SU-DHL-6 (cell line): ENCODE measurements around the gene SKOR1.

Experiments used
- H2AFZ ChIP-seq: fragments of 200-600 bp; sonication (generic); 2 replicates; pipeline ENCODE4 v1.6.1; 2014; ENCODE audit warnings: low read depth, mild to moderate bottlenecking, moderate library complexity, mixed read lengths, antibody characterized with exemption, low read length; ENCODE audit not compliant: severe bottlenecking
- H3F3A ChIP-seq: fragments of 200-600 bp; shearing (Covaris generic); 2 replicates; pipeline ENCODE4 v1.6.0; 2016; ENCODE audit warnings: antibody characterized with exemption, mild to moderate bottlenecking; ENCODE audit not compliant: insufficient read depth
- H3K27ac ChIP-seq: fragments of 200-600 bp; sonication (generic); 2 replicates; pipeline ENCODE4 v1.5.1; 2016; ENCODE audit warnings: low read depth, mild to moderate bottlenecking, low read length, moderate library complexity, mixed read lengths
- H3K27me3 ChIP-seq: fragments of 200-600 bp; sonication (generic), shearing (Covaris generic); 2 replicates; pipeline ENCODE4 v1.6.0; 2014; ENCODE audit warnings: mild to moderate bottlenecking, low read length
- H3K36me3 ChIP-seq: fragments of 200-600 bp; sonication (generic); 2 replicates; pipeline ENCODE4 v1.6.1; 2014; ENCODE audit warnings: mild to moderate bottlenecking, low read length, mixed read lengths
- H3K4me2 ChIP-seq: fragments of 300-600, 200-600 bp; shearing (Covaris generic), sonication (generic); 2 replicates; pipeline ENCODE4 v1.6.0; 2014; ENCODE audit warnings: low read length, low read depth, mild to moderate bottlenecking; ENCODE audit not compliant: poor library complexity, severe bottlenecking
- H3K4me3 ChIP-seq: fragments of 200-600 bp; sonication (generic); 2 replicates; pipeline ENCODE4 v1.5.1; 2014; ENCODE audit warnings: antibody characterized with exemption, low read length, mild to moderate bottlenecking, mixed read lengths; ENCODE audit not compliant: insufficient read depth, poor library complexity, severe bottlenecking
- H3K79me2 ChIP-seq: fragments of 200-600 bp; sonication (generic); 2 replicates; pipeline ENCODE4 v1.6.1; 2014; ENCODE audit warnings: mild to moderate bottlenecking, low read length, moderate library complexity; ENCODE audit not compliant: insufficient read depth
- H3K9ac ChIP-seq: fragments of 200-600 bp; sonication (generic); 2 replicates; pipeline ENCODE4 v1.7.0; 2014; ENCODE audit warnings: mild to moderate bottlenecking, low read length
- H3K9me2 ChIP-seq: fragments of 200-600 bp; sonication (generic); replicated peaks from 2 replicates; pipeline ENCODE4 v1.6.1; 2014; ENCODE audit warnings: low read length; ENCODE audit not compliant: insufficient read depth
- H3K9me3 ChIP-seq: fragments of 200-600 bp; sonication (generic); 2 replicates; pipeline ENCODE4 v1.6.1; 2014; ENCODE audit warnings: low read length, mixed read lengths; ENCODE audit not compliant: insufficient read depth
- H4K20me1 ChIP-seq: fragments of 200-600 bp; sonication (generic); 2 replicates; pipeline ENCODE4 v1.6.1; 2014; ENCODE audit warnings: low read depth, mild to moderate bottlenecking, antibody characterized with exemption, low read length, moderate library complexity, mixed read lengths
- EZH2phosphoT487 ChIP-seq: fragments of 200-600 bp; sonication (generic), shearing (Covaris generic); conservative IDR thresholded peaks from 2 replicates; pipeline ENCODE4 v1.6.1; 2018; ENCODE audit warnings: mild to moderate bottlenecking, antibody characterized with exemption, low read length, moderate library complexity, mixed read lengths
- TF ChIP-seq, protein P1 (sequence below): fragments of 200-600 bp; sonication (generic); IDR thresholded peaks from one replicate; pipeline ENCODE4 v1.5.1; 2017; ENCODE audit warnings: antibody characterized with exemption, mild to moderate bottlenecking, low read length, moderate library complexity; ENCODE audit not compliant: insufficient read depth, poor library complexity, severe bottlenecking

SKOR1 gene

DNA sequence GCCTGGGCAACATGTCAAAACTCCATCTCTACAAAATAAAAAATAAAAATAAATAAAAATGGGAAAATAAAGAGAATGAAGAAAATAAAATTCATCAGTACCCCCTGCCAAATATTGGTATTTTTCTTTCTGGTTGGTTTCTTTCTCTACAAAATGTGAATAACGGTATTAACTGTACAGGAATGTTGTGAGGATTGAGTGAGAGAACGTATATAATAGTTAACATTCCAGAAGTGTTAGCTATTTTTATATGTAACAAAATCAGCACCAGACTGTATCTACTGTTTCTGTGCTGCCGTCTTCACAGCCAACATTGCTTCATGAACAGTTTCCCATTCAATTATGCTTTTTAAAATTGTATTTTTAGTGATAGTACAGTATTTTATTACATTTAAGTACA lies 40.0 kb downstream of the SKOR1 start:
- Histone ChIP-seq H3K4me3 (no peak overlapping the region), H4K20me1 (no peaks in the 10 kb centered on the region), H2AFZ (no peak overlapping the region), H3K79me2 (no peaks in the 10 kb centered on the region), H3K9ac (no peak overlapping the region), H3K4me2 (no peak overlapping the region), H3K27ac (no peak overlapping the region), H3K9me3 (peaks cover 9% of the 10 kb centered on the region; the same call in 1 of the 2 replicates), H3K9me2 (no peaks in the 10 kb centered on the region), H3F3A (no peaks in the 10 kb centered on the region), H3K27me3 (no peaks in the 10 kb centered on the region), H3K36me3 (no peaks in the 10 kb centered on the region)
- TF ChIP-seq EZH2phosphoT487, result no peak
- TF ChIP-seq, protein P1, sequence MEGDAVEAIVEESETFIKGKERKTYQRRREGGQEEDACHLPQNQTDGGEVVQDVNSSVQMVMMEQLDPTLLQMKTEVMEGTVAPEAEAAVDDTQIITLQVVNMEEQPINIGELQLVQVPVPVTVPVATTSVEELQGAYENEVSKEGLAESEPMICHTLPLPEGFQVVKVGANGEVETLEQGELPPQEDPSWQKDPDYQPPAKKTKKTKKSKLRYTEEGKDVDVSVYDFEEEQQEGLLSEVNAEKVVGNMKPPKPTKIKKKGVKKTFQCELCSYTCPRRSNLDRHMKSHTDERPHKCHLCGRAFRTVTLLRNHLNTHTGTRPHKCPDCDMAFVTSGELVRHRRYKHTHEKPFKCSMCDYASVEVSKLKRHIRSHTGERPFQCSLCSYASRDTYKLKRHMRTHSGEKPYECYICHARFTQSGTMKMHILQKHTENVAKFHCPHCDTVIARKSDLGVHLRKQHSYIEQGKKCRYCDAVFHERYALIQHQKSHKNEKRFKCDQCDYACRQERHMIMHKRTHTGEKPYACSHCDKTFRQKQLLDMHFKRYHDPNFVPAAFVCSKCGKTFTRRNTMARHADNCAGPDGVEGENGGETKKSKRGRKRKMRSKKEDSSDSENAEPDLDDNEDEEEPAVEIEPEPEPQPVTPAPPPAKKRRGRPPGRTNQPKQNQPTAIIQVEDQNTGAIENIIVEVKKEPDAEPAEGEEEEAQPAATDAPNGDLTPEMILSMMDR, result no peak

DNA sequence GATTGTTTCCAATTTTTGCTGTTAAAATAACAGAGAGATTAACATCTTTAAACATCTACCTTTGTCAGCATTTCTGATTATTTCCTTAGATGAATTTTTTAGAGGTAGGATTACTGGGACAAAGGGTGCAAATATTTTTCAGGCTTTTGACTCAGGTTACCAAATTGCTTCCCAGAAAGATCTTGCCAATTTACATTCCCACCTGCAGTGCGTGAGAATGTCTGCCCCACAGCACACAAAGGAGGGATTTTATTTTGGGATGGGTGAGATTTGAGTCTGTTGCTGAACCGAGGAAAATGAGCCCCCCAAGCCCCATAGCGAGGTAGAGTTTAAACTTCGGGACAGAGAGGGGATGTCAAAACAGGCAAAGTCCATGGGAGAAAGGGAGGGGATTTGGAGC lies 40.5 kb downstream of the SKOR1 start:
- Histone ChIP-seq H3K9me2 (no peaks in the 10 kb centered on the region), H3F3A (no peaks in the 10 kb centered on the region), H3K27me3 (no peaks in the 10 kb centered on the region), H3K4me2 (no peak overlapping the region), H3K27ac (no peak overlapping the region), H3K9ac (no peak overlapping the region), H3K4me3 (no peak overlapping the region), H4K20me1 (no peaks in the 10 kb centered on the region), H3K9me3 (peaks cover 11% of the 10 kb centered on the region; the same call in 1 of the 2 replicates), H3K36me3 (no peaks in the 10 kb centered on the region), H3K79me2 (no peaks in the 10 kb centered on the region), H2AFZ (no peak overlapping the region)
- TF ChIP-seq EZH2phosphoT487, result no peak
- TF ChIP-seq, protein P1, result no peak

DNA sequence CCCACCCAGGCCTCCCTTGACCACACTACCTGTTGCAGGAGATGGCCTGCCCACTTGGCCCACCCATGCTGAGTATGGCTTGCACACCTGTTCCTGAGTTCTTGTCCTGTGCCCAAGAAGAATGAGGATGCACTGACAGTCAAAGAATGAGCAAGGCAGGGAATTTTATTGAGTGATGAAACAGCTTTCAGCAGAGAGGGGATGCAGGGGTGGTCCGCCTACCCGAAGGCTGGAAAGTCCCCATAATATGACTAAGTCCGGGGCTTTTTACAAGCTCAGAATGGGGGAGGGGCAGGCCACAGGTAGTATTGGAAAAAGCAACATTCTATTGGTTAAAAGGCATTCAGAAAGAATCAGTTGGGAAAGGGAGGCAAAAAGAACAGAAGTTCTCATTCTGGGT lies 44.4 kb downstream of the SKOR1 start:
- Histone ChIP-seq H3K4me3 (no peak overlapping the region), H3F3A (no peaks in the 10 kb centered on the region), H2AFZ (no peak overlapping the region), H4K20me1 (no peaks in the 10 kb centered on the region), H3K36me3 (no peaks in the 10 kb centered on the region), H3K9ac (no peak overlapping the region), H3K79me2 (no peaks in the 10 kb centered on the region), H3K4me2 (no peak overlapping the region), H3K9me2 (no peaks in the 10 kb centered on the region), H3K27me3 (no peaks in the 10 kb centered on the region), H3K9me3 (peaks cover 11% of the 10 kb centered on the region; the same call in 1 of the 2 replicates), H3K27ac (no peak overlapping the region)
- no peak for TF ChIP-seq EZH2phosphoT487
- TF ChIP-seq, protein P1, result no peak
